Spleen (tissue), 7 donors: ENCODE results near the gene HCK.

ENCODE experiments used
- POLR2A ChIP-seq, 3 donors: fragments of 450-650 bp; IDR thresholded peaks; one replicate each; pipeline ENCODE4 v1.5.1; 2017; ENCODE audit warnings: antibody characterized with exemption in 3 of 3, mild to moderate bottlenecking in 1 of 3
- POLR2AphosphoS5 ChIP-seq, 3 donors: sonication (generic); formaldehyde crosslinking; IDR thresholded peaks; one replicate each; pipeline ENCODE4 v1.5.1; 2017; ENCODE audit warnings: antibody characterized with exemption in 3 of 3
- TF ChIP-seq, protein P1 (sequence below), 11 experiments: fragments of 200-600 bp in 7 of 11; fragments of 450-650 bp in 4 of 11; sonication (generic) in 4 of 11; IDR thresholded peaks in 8 of 11; conservative IDR thresholded peaks in 3 of 11; 1 replicate in 7 of 11; 2 replicates in 4 of 11; pipeline versions ENCODE4 v1.4.0 to v1.8.0; 2016 to 2021; ENCODE audit warnings: antibody characterized with exemption in 11 of 11, inconsistent platforms in 4 of 11, mild to moderate bottlenecking in 1 of 11
- donor health status: DM: no; HTN: no; CAD: no; lungs with moderate emphysema.
- donor health status: DM: no; HTN: no; CAD: no.
- donor health status: DM: no; HTN: no; CAD: no.

DNA sequence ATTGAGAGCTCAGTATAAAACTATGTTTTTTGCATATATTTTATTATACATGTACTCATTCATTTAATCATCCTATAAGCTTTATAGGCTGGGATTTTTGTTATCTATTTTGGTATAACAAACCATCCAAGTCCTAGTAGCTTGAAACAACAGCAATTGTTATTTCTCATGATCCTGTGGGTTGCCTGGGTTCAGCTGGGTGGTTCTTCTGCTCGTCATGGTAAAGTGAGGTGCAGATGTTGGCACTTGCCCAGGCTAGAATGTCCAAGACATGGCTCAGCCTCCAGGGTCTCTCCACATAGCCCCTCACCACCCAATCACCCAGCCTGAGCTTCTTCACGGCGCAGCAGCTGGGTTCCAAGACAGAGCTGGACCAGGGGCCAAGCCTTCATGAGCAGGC, 36.7 kb downstream of the HCK start:
- TF ChIP-seq POLR2A (IDR thresholded peaks at IDR 0.05) (no peak), POLR2AphosphoS5 (IDR thresholded peaks at IDR 0.05) (peak in 1 of 3 donors; percentile 15)
- TF ChIP-seq, protein P1, sequence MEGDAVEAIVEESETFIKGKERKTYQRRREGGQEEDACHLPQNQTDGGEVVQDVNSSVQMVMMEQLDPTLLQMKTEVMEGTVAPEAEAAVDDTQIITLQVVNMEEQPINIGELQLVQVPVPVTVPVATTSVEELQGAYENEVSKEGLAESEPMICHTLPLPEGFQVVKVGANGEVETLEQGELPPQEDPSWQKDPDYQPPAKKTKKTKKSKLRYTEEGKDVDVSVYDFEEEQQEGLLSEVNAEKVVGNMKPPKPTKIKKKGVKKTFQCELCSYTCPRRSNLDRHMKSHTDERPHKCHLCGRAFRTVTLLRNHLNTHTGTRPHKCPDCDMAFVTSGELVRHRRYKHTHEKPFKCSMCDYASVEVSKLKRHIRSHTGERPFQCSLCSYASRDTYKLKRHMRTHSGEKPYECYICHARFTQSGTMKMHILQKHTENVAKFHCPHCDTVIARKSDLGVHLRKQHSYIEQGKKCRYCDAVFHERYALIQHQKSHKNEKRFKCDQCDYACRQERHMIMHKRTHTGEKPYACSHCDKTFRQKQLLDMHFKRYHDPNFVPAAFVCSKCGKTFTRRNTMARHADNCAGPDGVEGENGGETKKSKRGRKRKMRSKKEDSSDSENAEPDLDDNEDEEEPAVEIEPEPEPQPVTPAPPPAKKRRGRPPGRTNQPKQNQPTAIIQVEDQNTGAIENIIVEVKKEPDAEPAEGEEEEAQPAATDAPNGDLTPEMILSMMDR (IDR thresholded peaks at IDR 0.05 in 8 of 11, conservative IDR thresholded peaks at IDR 0.05 in 3 of 11) = no peak
